Esophagus squamous epithelium (tissue), 5 donors: ENCODE measurements around the gene BNC1. TPM values are rescaled to one million over a fixed set of nuclear protein-coding genes. Genes with fewer than 3 reads are reported as not detected.

Source experiments
- DNase-seq: peaks from one replicate; lab custom pipeline; 2025; lab: John Stamatoyannopoulos, UW
- H3K27ac ChIP-seq, 4 donors: fragments of 200-600 bp; sonication (generic); one replicate each; pipeline ENCODE4 v1.5.1; 2016 to 2019; ENCODE audit warnings: mild to moderate bottlenecking in 1 of 4
- H3K27me3 ChIP-seq, 4 donors: fragments of 200-600 bp; sonication (generic); 1 replicate in 3 of 4; 2 replicates in 1 of 4; pipeline versions ENCODE4 v1.5.1 to v1.6.0; 2017 to 2021; ENCODE audit warnings: antibody characterized with exemption in 1 of 4
- H3K36me3 ChIP-seq, 3 donors: fragments of 200-600 bp; sonication (generic); one replicate each; pipeline ENCODE4 v1.5.1; 2016 to 2019
- H3K4me1 ChIP-seq, 3 donors: fragments of 200-600 bp; sonication (generic); one replicate each; pipeline ENCODE4 v1.5.1; 2017 to 2019
- H3K4me3 ChIP-seq, 4 donors: fragments of 200-600 bp; sonication (generic); 1 replicate in 3 of 4; 2 replicates in 1 of 4; pipeline ENCODE4 v1.5.1; 2016 to 2019; ENCODE audit warnings: mild to moderate bottlenecking in 2 of 4, moderate library complexity in 1 of 4
- H3K9me3 ChIP-seq, 3 donors: fragments of 200-600 bp; sonication (generic); one replicate each; pipeline ENCODE4 v1.5.1; 2016 to 2019
- CTCF ChIP-seq, 6 experiments: fragments of 450-650 bp in 4 of 6; fragments of 200-600 bp in 2 of 6; sonication (generic) in 2 of 6; IDR thresholded peaks; one replicate each; pipeline ENCODE4 v1.5.1; 2016 to 2019; ENCODE audit warnings: antibody characterized with exemption in 6 of 6, mild to moderate bottlenecking in 4 of 6, moderate library complexity in 4 of 6
- POLR2A ChIP-seq, 4 donors: fragments of 450-650 bp; IDR thresholded peaks; one replicate each; pipeline ENCODE4 v1.6.1; 2017; ENCODE audit warnings: antibody characterized with exemption in 4 of 4, mild to moderate bottlenecking in 4 of 4, moderate library complexity in 3 of 4
- WGBS, 2 donors: methylation state at CpG; one replicate each; pipeline ENCODE4 v1.1.5; 2018; 5-methylcytosine and 5-hydroxymethylcytosine counted together
- intact Hi-C: fragments of 100-400 bp; cut with DNase I; formaldehyde crosslinking; loops from one replicate; pipeline ENCODE4 v1.15.0; 2022
- total RNA-seq, 4 donors: library from RNA; depleted of rRNA; stranded (reverse); fragments of >200 nt; gene quantifications; one replicate each; pipeline ENCODE4 v1.1.0, GENCODE V29; 2016
- donor health status: DM: yes; HTN: yes; CAD: no.

Gene BNC1
- total RNA-seq, 4 donors from 2014 or later, result 21.2 to 38.3 (median 26.7) TPM

- H3K9me3 ChIP-seq, result no peaks in the 10 kb centered on the region
- no peaks in the 10 kb centered on the region for H3K36me3 ChIP-seq
- H3K4me3 ChIP-seq, result no peak overlapping the region
- peaks cover 0 to 27% (median 4%) of the 10 kb centered on the region in 3 donors for H3K4me1 ChIP-seq
- peaks cover 0 to 26% (median 0%) of the 10 kb centered on the region in 4 donors for H3K27me3 ChIP-seq
- 75 to 78% methylated on average over 5 to 6 of the region's 6 CpGs for WGBS, 2 donors
- no peak for DNase-seq
- H3K27ac ChIP-seq, result no peak overlapping the region
- TF ChIP-seq CTCF (IDR thresholded peaks at IDR 0.05) (no peak), POLR2A (IDR thresholded peaks at IDR 0.05) (no peak)
- intact Hi-C loops, result no loop called here
Measured at GRCh38 chr15:83295417-83295816, 11.0 kb upstream of the BNC1 start.

GRCh38 chr15:83293201-83293600, 8.7 kb upstream of the BNC1 start:
- Histone ChIP-seq H3K36me3 (no peaks in the 10 kb centered on the region), H3K9me3 (no peaks in the 10 kb centered on the region), H3K27me3 (peaks cover 0 to 36% (median 0%) of the 10 kb centered on the region in 4 donors), H3K27ac (peak overlapping the region in 1 of 4 donors; percentile 71), H3K4me1 (peaks cover 4 to 39% (median 6%) of the 10 kb centered on the region in 3 donors), H3K4me3 (no peak overlapping the region)
- DNase-seq, result no peak
- TF ChIP-seq POLR2A (IDR thresholded peaks at IDR 0.05), result no peak
- TF ChIP-seq CTCF (IDR thresholded peaks at IDR 0.05), result no peak
- WGBS, 2 donors, result 20 to 47% methylated on average over 1 of the region's 1 CpG
- intact Hi-C loops, result no loop called here

DNA sequence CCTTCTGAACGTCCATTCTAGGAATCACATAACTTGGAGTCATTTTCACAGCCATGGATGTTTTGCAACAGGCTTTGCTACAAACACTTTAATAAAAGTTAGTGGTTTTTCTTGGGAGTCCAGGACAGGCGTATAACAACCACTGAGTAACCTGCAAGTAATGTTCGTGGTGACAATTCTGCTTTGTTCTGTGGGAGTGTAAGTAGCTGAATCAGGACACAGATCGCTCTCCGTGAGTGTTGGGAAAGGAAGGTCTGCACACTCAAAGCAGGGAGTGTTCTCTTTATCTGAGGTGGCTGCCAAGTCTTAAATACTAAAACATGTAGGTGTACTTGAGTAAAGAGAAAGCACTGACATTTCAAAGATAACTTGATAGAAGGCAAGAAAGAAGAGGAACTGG, 7.9 kb upstream of the BNC1 start:
- no peaks in the 10 kb centered on the region for H3K36me3 ChIP-seq
- peak overlapping the region in 3 of 4 donors; percentile 45 to 71 (median 54) for H3K27ac ChIP-seq
- H3K4me1 ChIP-seq, result peaks cover 6 to 48% (median 11%) of the 10 kb centered on the region in 3 donors
- no peak for TF ChIP-seq POLR2A (IDR thresholded peaks at IDR 0.05)
- no peak for TF ChIP-seq CTCF (IDR thresholded peaks at IDR 0.05)
- no peak overlapping the region for H3K4me3 ChIP-seq
- intact Hi-C loops, result no loop called here
- no peak for DNase-seq
- H3K9me3 ChIP-seq, result no peaks in the 10 kb centered on the region
- H3K27me3 ChIP-seq, result peaks cover 0 to 36% (median 0%) of the 10 kb centered on the region in 4 donors
- WGBS, 2 donors, result 35 to 56% methylated on average over 5 of the region's 5 CpGs

- no peak overlapping the region for H3K4me3 ChIP-seq
- no peaks in the 10 kb centered on the region for H3K36me3 ChIP-seq
- H3K27ac ChIP-seq, result no peak overlapping the region
- intact Hi-C loops, result no loop called here
- H3K27me3 ChIP-seq, result peaks cover 0 to 35% (median 0%) of the 10 kb centered on the region in 4 donors
- DNase-seq, result no peak
- H3K4me1 ChIP-seq, result peaks cover 6 to 67% (median 13%) of the 10 kb centered on the region in 3 donors
- no peaks in the 10 kb centered on the region for H3K9me3 ChIP-seq
- TF ChIP-seq POLR2A (IDR thresholded peaks at IDR 0.05), result no peak
- 69 to 86% methylated on average over 4 of the region's 4 CpGs for WGBS, 2 donors
Measured at GRCh38 chr15:83290236-83290635, 5.8 kb upstream of the BNC1 start.

- TF ChIP-seq POLR2A (IDR thresholded peaks at IDR 0.05) (no peak), CTCF (IDR thresholded peaks at IDR 0.05) (no peak)
- Histone ChIP-seq H3K4me1 (peaks cover 6 to 74% (median 13%) of the 10 kb centered on the region in 3 donors), H3K36me3 (no peaks in the 10 kb centered on the region), H3K4me3 (no peak overlapping the region), H3K27me3 (peaks cover 0 to 39% (median 0%) of the 10 kb centered on the region in 4 donors), H3K9me3 (no peaks in the 10 kb centered on the region), H3K27ac (peak overlapping the region in 3 of 4 donors; percentile 81 to 84 (median 83))
- intact Hi-C loops, result no loop called here
- DNase-seq, result no peak
- 48 to 56% methylated on average over 1 of the region's 1 CpG for WGBS, 2 donors
Measured at GRCh38 chr15:83289160-83289559, 4.7 kb upstream of the BNC1 start.
